T-cell (primary cell): ENCODE results near the gene AGRP. TPM values are rescaled to one million over a fixed set of nuclear protein-coding genes. Genes with fewer than 3 reads are reported as not detected.

Experiments
- ATAC-seq, 4 experiments: fragments of 200-7000 bp in 3 of 4; fragments of 150-1000 bp in 1 of 4; cut with Tn5 transposase; replicated peaks in 1 of 4; 1 replicate in 3 of 4; 2 replicates in 1 of 4; pipeline ENCODE4 v1.10.0; 2021; ENCODE audit warnings: moderate library complexity in 3 of 4, mild to moderate bottlenecking in 2 of 4, moderate number of reproducible peaks in 1 of 4
- CTCF ChIA-PET, 2 donors: fragments of 300-600 bp; sonication (Branson Sonifier 250); formaldehyde crosslinking; loops; one replicate each; lab custom pipeline; 2022; ENCODE audit warnings: antibody characterized with exemption in 2 of 2; lab: Charles Lee
- POLR2A ChIA-PET, 2 donors: fragments of 300-600 bp; sonication (Branson Sonifier 250); formaldehyde crosslinking; loops; one replicate each; lab custom pipeline; 2022; ENCODE audit warnings: antibody characterized with exemption in 2 of 2; lab: Charles Lee
- DNase-seq, 35 experiments: peaks; one replicate each; pipeline versions ENCODE4 v3.0.0 to v3.0.0-alpha.2; 2013 to 2023
- H3K27ac ChIP-seq: one replicate; pipeline ENCODE4 v1.5.1; 2013; ENCODE audit warnings: low read length
- H3K27me3 ChIP-seq, 2 experiments: replicated peaks in 1 of 2; 1 replicate in 1 of 2; 2 replicates in 1 of 2; pipeline versions ENCODE4 v1.6.1 to v1.7.0; 2013; ENCODE audit warnings: low read length in 1 of 2, mixed read lengths in 1 of 2; ENCODE audit not compliant: control insufficient read depth in 2 of 2, insufficient read depth in 2 of 2; ENCODE audit errors: extremely low read depth in 1 of 2
- H3K36me3 ChIP-seq, 2 donors: 1 replicate in 1 of 2; 2 replicates in 1 of 2; pipeline versions ENCODE4 v1.6.1 to v1.7.0; 2013; ENCODE audit warnings: low read length in 1 of 2; ENCODE audit not compliant: control insufficient read depth in 2 of 2, insufficient read depth in 1 of 2; ENCODE audit errors: extremely low read depth in 1 of 2
- H3K4me1 ChIP-seq, 2 experiments: 1 replicate in 1 of 2; 2 replicates in 1 of 2; pipeline versions ENCODE4 v1.6.1 to v1.7.0; 2013; ENCODE audit warnings: low read length in 2 of 2, mixed read lengths in 1 of 2; ENCODE audit not compliant: insufficient read depth in 2 of 2, control insufficient read depth in 1 of 2; ENCODE audit errors: extremely low read depth in 1 of 2
- H3K4me3 ChIP-seq, 2 donors: 1 replicate in 1 of 2; 2 replicates in 1 of 2; pipeline versions ENCODE4 v1.5.1 to v1.7.0; 2013; ENCODE audit warnings: mild to moderate bottlenecking in 2 of 2, low read length in 1 of 2, moderate library complexity in 1 of 2; ENCODE audit not compliant: control insufficient read depth in 1 of 2; ENCODE audit errors: extremely low read depth in 1 of 2
- H3K9me3 ChIP-seq: 2 replicates; pipeline ENCODE4 v1.7.0; 2013
- H3K27ac Mint-ChIP-seq, 2 donors: one replicate each; pipeline ENCODE4 v1.8.0; 2020 to 2021; ENCODE audit warnings: mild to moderate bottlenecking in 2 of 2, mixed read lengths in 2 of 2
- H3K27me3 Mint-ChIP-seq, 2 donors: one replicate each; pipeline ENCODE4 v1.8.0; 2021 to 2022; ENCODE audit warnings: mixed read lengths in 2 of 2
- H3K36me3 Mint-ChIP-seq: one replicate; pipeline ENCODE4 v1.8.0; 2021; ENCODE audit warnings: mixed read lengths
- H3K4me1 Mint-ChIP-seq, 3 donors: one replicate each; pipeline ENCODE4 v1.8.0; 2020 to 2022; ENCODE audit warnings: mixed read lengths in 3 of 3, mild to moderate bottlenecking in 1 of 3
- H3K4me3 Mint-ChIP-seq, 3 donors: one replicate each; pipeline ENCODE4 v1.8.0; 2020 to 2022; ENCODE audit warnings: mild to moderate bottlenecking in 3 of 3, mixed read lengths in 3 of 3, moderate library complexity in 3 of 3
- H3K9me3 Mint-ChIP-seq, 3 donors: one replicate each; pipeline ENCODE4 v1.8.0; 2020 to 2022; ENCODE audit warnings: mixed read lengths in 3 of 3
- WGBS: methylation state at CpG from one replicate; pipeline ENCODE4 v1.1.5; 2013; ENCODE audit warnings: missing lambda C conversion rate; ENCODE audit not compliant: insufficient coverage; 5-methylcytosine and 5-hydroxymethylcytosine counted together
- total RNA-seq, 35 experiments: library from RNA in 6 of 35; stranded (reverse) in 6 of 35; fragments of 120-200 nt in 1 of 35; gene quantifications; one replicate each; pipeline versions ENCODE4 v1.2.1 to v1.2.4 and lab custom pipeline; 2013 to 2026

The AGRP gene
- total RNA-seq, 5 donors from 2014 or later (not counting 1 experiment from before 2014, with no cell fraction given), result not detected

DNA sequence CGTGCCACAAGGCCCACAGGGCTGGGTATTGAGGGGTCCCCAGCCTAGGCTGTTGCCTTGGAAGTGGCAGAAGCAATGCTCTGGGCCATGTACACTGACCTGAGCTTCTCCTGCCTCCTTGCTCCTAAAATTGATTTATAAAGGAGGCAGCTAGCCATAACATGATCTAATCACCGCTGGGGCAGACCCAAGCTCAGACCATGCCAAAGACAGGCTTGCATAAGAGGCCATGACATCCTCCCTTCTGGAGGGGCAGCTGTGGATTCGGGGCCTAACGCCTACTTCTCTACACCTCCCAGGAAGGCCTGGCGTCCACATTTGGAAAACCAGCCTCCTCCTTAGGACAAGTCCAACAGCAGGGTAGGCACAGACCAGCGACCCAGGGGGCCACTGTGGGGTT, 40.1 kb downstream of the AGRP start:
- no peaks in the 10 kb centered on the region for H3K4me1 Mint-ChIP-seq
- H3K4me1 ChIP-seq, result peaks cover 0 to 4% of the 10 kb centered on the region in 2 experiments
- no peak overlapping the region for H3K27ac ChIP-seq
- ATAC-seq (no peak), DNase-seq (no peak)
- peaks cover 26% of the 10 kb centered on the region for H3K36me3 Mint-ChIP-seq
- H3K27me3 ChIP-seq, result no peaks in the 10 kb centered on the region
- H3K9me3 ChIP-seq, result no peaks in the 10 kb centered on the region
- H3K4me3 ChIP-seq, result no peak overlapping the region
- CTCF ChIA-PET, result no interaction called here
- no peak overlapping the region for H3K4me3 Mint-ChIP-seq
- no peaks in the 10 kb centered on the region for H3K27me3 Mint-ChIP-seq
- POLR2A ChIA-PET, result no interaction called here
- 100% methylated on average over 2 of the region's 6 CpGs for WGBS
- no peaks in the 10 kb centered on the region for H3K9me3 Mint-ChIP-seq
- peaks cover 31 to 68% of the 10 kb centered on the region in 2 donors for H3K36me3 ChIP-seq
- no peak overlapping the region for H3K27ac Mint-ChIP-seq

DNA sequence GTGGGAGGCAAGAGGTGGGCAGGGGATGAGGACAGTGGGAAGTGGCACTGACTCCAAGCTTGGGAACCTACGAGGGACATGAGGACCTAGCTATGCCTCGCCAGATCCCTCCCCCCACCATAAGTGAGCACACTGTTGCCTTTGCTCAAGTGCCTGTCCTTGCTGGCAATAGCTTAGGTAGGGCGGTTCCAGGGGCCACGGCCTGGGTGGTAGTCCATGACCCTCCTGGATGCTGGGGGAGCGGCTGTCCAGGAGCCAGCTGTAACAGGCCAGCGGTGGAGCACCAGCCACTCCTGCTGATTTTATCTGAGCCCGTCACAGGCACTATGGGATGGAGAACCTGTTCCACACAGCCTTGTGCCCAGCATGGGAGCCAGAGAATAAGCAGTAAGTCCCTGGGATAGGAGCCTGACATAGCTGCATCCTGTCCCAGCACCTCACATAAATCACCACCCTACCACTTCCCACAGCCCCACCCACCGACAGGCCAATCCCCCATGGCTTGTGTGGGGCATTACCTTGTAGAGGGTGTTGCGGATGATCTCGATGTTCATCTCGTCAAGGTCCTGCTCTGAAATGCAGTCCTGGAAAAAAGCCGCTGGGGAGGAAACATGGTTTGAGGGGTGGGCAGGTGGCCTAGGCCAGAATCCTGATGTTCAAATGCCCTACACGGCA, 40.6 kb downstream of the AGRP start:
- H3K27me3 Mint-ChIP-seq, result no peaks in the 10 kb centered on the region
- peaks cover 0 to under 1% of the 10 kb centered on the region in 2 experiments for H3K4me1 ChIP-seq
- H3K36me3 Mint-ChIP-seq, result peaks cover 29% of the 10 kb centered on the region
- no peak overlapping the region for H3K4me3 Mint-ChIP-seq
- DNase-seq, result no peak
- H3K27ac ChIP-seq, result no peak overlapping the region
- 96% methylated on average over 8 of the region's 13 CpGs for WGBS
- ATAC-seq, result no peak
- no peaks in the 10 kb centered on the region for H3K27me3 ChIP-seq
- H3K36me3 ChIP-seq, result peaks cover 31 to 69% of the 10 kb centered on the region in 2 donors
- H3K27ac Mint-ChIP-seq, result no peak overlapping the region
- no peaks in the 10 kb centered on the region for H3K4me1 Mint-ChIP-seq
- POLR2A ChIA-PET, result no interaction called here
- no peaks in the 10 kb centered on the region for H3K9me3 ChIP-seq
- CTCF ChIA-PET, result no interaction called here
- H3K4me3 ChIP-seq, result no peak overlapping the region
- no peaks in the 10 kb centered on the region for H3K9me3 Mint-ChIP-seq

DNA sequence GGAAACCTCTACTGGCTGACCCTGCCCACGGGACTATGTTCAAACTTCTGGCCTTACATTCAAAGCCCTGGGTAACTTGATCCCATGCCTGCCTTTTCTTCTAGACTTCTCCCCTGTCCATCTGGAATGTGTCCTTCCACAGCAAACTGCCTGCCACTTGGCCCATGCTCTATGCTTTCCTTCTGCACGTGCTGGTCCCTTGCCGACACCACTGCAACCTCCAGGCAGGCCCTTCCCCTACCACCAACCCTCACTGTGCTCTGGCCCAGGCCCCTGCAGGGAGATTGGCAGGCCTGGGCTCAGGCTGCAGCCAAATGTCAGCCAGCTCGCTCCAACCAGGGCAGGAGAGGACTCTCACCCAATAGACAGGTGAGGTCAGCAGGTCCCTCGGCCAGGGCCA, 41.4 kb downstream of the AGRP start:
- Mint-ChIP-seq H3K4me1 (no peaks in the 10 kb centered on the region), H3K36me3 (peaks cover 29% of the 10 kb centered on the region), H3K27me3 (no peaks in the 10 kb centered on the region), H3K27ac (no peak overlapping the region), H3K9me3 (no peaks in the 10 kb centered on the region), H3K4me3 (no peak overlapping the region)
- Histone ChIP-seq H3K36me3 (peaks cover 27 to 70% of the 10 kb centered on the region in 2 donors), H3K4me3 (no peak overlapping the region), H3K27ac (no peak overlapping the region), H3K27me3 (no peaks in the 10 kb centered on the region), H3K4me1 (no peaks in the 10 kb centered on the region), H3K9me3 (no peaks in the 10 kb centered on the region)
- DNase-seq (no peak), ATAC-seq (no peak)
- 85% methylated on average over 4 of the region's 5 CpGs for WGBS
- ChIA-PET POLR2A (interaction anchor here in 1 of 2 donors (0.7 kb wide), 1 partner anchor 10 kb away, joined by 7 read pairs; no protein-coding TSS in a partner anchor), CTCF (no interaction called here)

GRCh38 chr16:67441271-67441753, 42.0 kb downstream of the AGRP start:
- DNase-seq (no peak), ATAC-seq (no peak)
- no peaks in the 10 kb centered on the region for H3K27me3 Mint-ChIP-seq
- H3K4me3 Mint-ChIP-seq, result no peak overlapping the region
- H3K4me3 ChIP-seq, result no peak overlapping the region
- H3K27ac Mint-ChIP-seq, result no peak overlapping the region
- no peaks in the 10 kb centered on the region for H3K4me1 ChIP-seq
- ChIA-PET POLR2A (interaction anchor here in 1 of 2 donors (0.6 kb wide), 1 partner anchor 33 kb away, joined by 3 read pairs; no protein-coding TSS in a partner anchor), CTCF (no interaction called here)
- H3K36me3 ChIP-seq, result peaks cover 27 to 65% of the 10 kb centered on the region in 2 donors
- no peak overlapping the region for H3K27ac ChIP-seq
- H3K27me3 ChIP-seq, result no peaks in the 10 kb centered on the region
- H3K4me1 Mint-ChIP-seq, result no peaks in the 10 kb centered on the region
- WGBS, result 85% methylated on average over 15 of the region's 17 CpGs
- peaks cover 29% of the 10 kb centered on the region for H3K36me3 Mint-ChIP-seq
- no peaks in the 10 kb centered on the region for H3K9me3 ChIP-seq
- H3K9me3 Mint-ChIP-seq, result no peaks in the 10 kb centered on the region

DNA sequence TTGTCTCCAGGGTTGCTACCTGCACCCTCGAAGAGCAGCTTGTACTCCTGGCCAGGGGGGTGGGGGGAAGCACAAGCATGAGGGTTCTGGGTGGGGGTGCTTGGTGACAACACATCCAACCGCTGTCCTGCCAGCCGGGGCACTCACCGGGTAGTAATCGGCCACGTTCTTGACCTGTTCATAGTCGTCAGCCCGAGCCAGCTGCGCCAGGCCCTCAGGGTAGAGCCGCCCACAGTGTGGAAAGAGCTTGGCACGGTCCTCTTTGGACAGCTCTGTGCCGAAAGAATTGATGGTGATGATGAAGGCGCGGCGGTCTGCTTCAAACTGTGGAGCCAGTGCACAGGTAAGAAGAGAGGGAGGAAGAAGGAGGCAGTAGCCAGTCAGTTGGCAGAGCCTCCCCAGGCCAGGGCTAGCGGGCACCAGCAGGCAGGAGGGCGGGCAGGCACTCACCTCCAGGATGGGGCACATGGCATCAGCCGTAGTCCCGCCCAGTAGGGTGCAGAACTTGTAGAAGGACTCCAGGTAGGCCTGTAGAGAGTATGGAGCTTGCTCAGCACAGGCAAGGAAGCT, 44.4 kb downstream of the AGRP start:
- Histone ChIP-seq H3K36me3 (peaks cover 9 to 45% of the 10 kb centered on the region in 2 donors), H3K27me3 (no peaks in the 10 kb centered on the region), H3K4me1 (no peaks in the 10 kb centered on the region), H3K27ac (no peak overlapping the region), H3K9me3 (no peaks in the 10 kb centered on the region), H3K4me3 (no peak overlapping the region)
- H3K36me3 Mint-ChIP-seq, result peaks cover 22% of the 10 kb centered on the region
- H3K4me3 Mint-ChIP-seq, result no peak overlapping the region
- WGBS, result 97% methylated on average over 19 of the region's 19 CpGs
- ChIA-PET CTCF (interaction anchor here in 1 of 2 donors (0.5 kb wide), 1 partner anchor 18 kb away, joined by 5 read pairs; no protein-coding TSS in a partner anchor), POLR2A (no interaction called here)
- H3K9me3 Mint-ChIP-seq, result no peaks in the 10 kb centered on the region
- ATAC-seq, result no peak
- H3K27me3 Mint-ChIP-seq, result no peaks in the 10 kb centered on the region
- H3K27ac Mint-ChIP-seq, result no peak overlapping the region
- H3K4me1 Mint-ChIP-seq, result no peaks in the 10 kb centered on the region
- DNase-seq, result no peak

- Mint-ChIP-seq H3K27me3 (no peaks in the 10 kb centered on the region), H3K36me3 (peaks cover 20% of the 10 kb centered on the region), H3K9me3 (no peaks in the 10 kb centered on the region), H3K4me1 (no peaks in the 10 kb centered on the region), H3K4me3 (no peak overlapping the region), H3K27ac (peak overlapping the region in 1 of 2 donors; percentile 49)
- 96% methylated on average over 12 of the region's 20 CpGs for WGBS
- Histone ChIP-seq H3K36me3 (peaks cover 9 to 40% of the 10 kb centered on the region in 2 donors), H3K4me3 (no peak overlapping the region), H3K4me1 (no peaks in the 10 kb centered on the region), H3K27ac (no peak overlapping the region), H3K9me3 (no peaks in the 10 kb centered on the region), H3K27me3 (no peaks in the 10 kb centered on the region)
- ChIA-PET POLR2A (no interaction called here), CTCF (no interaction called here)
- DNase-seq, result no peak
- no peak for ATAC-seq
Measured at GRCh38 chr16:67438098-67438791, 45.1 kb downstream of the AGRP start.
